GM10266 (cell line): ENCODE measurements around the gene HIVEP2.

Experiments
- DNase-seq: peaks from one replicate; pipeline ENCODE4 v3.0.0; 2012; ENCODE audit errors: extremely low spot score
- TF ChIP-seq, protein P1 (sequence below): IDR thresholded peaks from 2 replicates; pipeline ENCODE4 v1.5.1; 2012; ENCODE audit warnings: mild to moderate bottlenecking, low read depth; ENCODE audit not compliant: control insufficient read depth, insufficient read depth; ENCODE audit errors: missing control alignments

Gene HIVEP2

DNA sequence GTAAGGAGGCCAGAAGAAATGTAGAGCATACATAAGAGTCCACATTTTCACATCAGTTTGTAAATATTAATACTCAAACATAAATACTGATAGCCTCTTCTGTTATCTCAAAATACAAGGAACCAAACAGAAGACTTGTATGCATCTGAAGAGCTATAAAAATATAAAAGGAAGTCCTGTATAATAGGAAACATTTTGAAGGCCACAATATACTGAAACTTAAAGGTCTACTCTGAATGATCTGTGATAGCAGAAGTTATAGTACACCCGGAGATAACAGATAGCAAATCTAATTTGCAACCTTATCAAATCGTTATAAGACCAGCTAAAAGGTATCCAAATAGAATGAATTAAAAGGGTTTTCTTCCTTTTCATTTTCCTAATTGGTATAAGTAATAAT lies 111.2 kb downstream of the HIVEP2 start:
- TF ChIP-seq, protein P1, sequence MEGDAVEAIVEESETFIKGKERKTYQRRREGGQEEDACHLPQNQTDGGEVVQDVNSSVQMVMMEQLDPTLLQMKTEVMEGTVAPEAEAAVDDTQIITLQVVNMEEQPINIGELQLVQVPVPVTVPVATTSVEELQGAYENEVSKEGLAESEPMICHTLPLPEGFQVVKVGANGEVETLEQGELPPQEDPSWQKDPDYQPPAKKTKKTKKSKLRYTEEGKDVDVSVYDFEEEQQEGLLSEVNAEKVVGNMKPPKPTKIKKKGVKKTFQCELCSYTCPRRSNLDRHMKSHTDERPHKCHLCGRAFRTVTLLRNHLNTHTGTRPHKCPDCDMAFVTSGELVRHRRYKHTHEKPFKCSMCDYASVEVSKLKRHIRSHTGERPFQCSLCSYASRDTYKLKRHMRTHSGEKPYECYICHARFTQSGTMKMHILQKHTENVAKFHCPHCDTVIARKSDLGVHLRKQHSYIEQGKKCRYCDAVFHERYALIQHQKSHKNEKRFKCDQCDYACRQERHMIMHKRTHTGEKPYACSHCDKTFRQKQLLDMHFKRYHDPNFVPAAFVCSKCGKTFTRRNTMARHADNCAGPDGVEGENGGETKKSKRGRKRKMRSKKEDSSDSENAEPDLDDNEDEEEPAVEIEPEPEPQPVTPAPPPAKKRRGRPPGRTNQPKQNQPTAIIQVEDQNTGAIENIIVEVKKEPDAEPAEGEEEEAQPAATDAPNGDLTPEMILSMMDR, result no peak
- no peak for DNase-seq

DNA sequence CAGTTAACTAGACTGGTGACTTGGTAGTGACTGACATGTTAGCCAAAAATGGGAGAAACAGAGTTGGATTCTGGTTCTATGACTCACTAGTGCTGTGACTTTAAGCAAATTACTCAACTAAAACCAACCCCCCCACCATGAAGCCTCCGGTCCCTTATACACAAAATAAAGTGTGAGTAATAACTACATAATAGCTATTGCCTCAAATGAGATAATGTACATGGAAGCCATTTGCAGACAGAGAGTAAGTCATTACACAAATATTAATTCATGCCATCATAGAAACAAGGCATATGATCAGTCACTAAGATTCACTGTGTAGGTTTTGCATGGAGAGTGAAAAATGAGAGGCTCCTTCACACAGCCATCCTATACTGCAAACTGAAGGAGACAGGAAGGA lies 111.9 kb downstream of the HIVEP2 start:
- DNase-seq, result no peak
- TF ChIP-seq, protein P1, result no peak

DNA sequence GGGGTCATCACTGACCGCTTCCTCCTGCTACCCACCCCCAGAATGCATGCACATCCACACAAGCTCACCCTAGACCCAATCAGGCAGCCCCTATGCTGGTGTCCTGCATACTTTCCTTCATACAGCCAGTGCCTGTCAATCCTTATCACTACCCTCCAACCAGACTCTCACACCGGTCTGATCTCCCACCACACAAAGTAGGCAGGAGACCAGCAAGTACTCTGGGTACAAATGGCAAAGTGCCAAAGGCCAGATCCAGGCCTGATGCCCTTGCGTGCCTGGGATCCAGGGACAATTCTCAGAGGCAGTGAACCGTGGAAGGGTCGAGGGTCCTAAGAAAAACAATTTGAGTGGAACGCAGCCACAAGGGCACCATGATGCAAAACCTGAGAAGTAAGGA lies 114.2 kb downstream of the HIVEP2 start:
- TF ChIP-seq, protein P1, result no peak
- DNase-seq, result no peak

DNA sequence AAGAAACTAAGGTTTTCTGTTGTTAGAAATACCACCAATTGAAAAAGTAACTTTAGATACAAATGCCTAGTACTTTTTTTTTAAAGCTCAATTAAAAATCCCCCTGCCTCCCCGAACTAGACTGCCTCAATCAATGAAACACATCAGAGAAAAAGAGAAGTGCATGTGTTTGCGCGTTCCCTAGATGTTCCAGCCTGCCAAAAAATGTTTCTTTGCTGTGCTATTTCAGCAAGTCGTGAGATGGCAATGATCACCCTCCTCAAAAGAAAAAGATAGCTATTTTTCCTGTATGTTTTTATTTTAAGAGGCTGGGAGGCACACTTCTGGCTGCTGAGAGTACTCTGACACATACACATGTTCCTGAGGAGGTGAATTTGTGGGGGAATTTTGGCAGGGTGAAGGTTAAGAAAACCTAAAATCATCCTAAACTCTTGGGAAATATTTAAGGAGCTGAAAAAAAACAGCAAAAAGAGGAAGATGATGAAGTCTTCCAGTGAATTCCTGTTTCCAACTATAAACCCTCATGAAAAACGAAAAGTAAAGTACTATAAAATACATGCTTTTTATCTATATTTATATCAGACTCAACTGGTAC lies 114.8 kb downstream of the HIVEP2 start:
- DNase-seq, result no peak
- TF ChIP-seq, protein P1, result no peak

DNA sequence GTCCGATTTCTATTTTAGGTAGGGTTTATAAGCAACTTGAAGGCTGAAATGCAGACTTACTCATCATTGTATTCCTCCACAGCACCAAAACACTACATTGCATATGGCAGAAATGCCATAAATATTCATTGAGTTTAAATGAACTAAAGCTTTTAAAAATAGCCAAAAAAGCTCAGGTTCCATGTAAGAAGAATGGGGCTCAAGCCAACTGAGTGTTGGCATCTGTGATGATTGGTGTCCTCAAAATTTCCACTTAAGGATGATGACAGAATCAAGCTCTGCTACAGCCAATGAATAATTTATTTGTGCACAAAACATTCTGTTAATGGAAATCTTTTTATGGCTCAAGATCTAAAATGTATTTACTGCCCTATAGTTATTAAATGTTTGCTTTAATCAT lies 115.4 kb downstream of the HIVEP2 start:
- TF ChIP-seq, protein P1, result no peak

DNA sequence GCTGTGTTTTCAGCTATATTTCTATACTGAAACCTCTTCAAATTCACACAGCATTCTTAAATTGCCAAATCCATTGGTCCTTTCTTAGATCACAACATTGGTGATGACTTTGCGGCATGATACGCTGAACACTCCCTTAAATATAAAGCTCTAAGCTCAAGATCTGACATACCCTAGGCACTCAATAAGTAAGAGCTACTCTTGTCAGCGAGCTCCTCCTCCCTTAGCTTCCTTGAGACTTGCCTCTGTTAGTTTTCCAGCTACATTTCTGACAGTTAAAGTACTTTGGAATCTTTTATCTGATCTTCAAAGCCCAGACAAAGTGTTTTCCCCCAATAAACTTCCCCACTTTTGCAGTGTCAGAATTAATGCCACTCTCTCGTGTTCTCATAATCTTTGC lies 117.0 kb downstream of the HIVEP2 start:
- TF ChIP-seq, protein P1, result no peak
- DNase-seq, result no peak

More for the DNA sequence above, 115.4 kb downstream of the HIVEP2 start:
- no peak for DNase-seq

DNA sequence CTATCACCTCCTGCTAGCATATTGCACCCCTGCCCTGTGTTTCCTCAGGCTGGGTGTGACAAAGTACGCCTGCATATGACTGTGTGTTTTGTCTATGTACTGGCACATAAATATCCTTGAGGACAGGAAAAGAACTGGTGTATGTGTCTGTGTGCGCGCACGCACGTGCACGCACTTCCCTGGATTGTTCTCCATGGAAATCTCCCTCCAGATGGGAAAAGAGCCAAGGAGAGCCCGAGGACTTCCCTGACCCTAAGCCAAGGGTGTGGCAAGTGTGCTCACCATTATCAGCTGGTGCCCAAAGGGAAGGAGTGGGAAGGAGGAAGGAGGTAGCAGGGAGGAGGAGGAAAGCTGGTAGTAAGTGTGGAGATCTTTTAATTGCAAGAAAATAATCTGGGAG lies 117.6 kb downstream of the HIVEP2 start:
- TF ChIP-seq, protein P1, result no peak
- no peak for DNase-seq
